Epidermal melanocyte (primary cell): ENCODE results near the gene TNFRSF4.
"Not testable (repeated sequence)": the region's sequence is repeated elsewhere in the genome, so short reads cannot be mapped to it uniquely, and the experiment has no call there.

Experiments used
- DNase-seq: peaks from one replicate; pipeline ENCODE4 v3.0.0; 2011; ENCODE audit warnings: low spot score; ENCODE audit not compliant: insufficient read length

The TNFRSF4 gene

GRCh38 chr1:1203561-1204424 is 10.2 kb downstream of the TNFRSF4 start:
- no peak for DNase-seq

- no peak for DNase-seq
Measured at GRCh38 chr1:1202831-1203560, 11.0 kb downstream of the TNFRSF4 start.

- no peak for DNase-seq
Measured at GRCh38 chr1:1200876-1201810, 12.8 kb downstream of the TNFRSF4 start.

- no peak for DNase-seq
Measured at GRCh38 chr1:1199961-1200875, 13.7 kb downstream of the TNFRSF4 start.

GRCh38 chr1:1199141-1199960 is 14.6 kb downstream of the TNFRSF4 start:
- DNase-seq: no peak

GRCh38 chr1:1198423-1199140 is 15.4 kb downstream of the TNFRSF4 start:
- no peak for DNase-seq

GRCh38 chr1:1197551-1198422 is 16.2 kb downstream of the TNFRSF4 start:
- peak; percentile 2 for DNase-seq

- DNase-seq: peak; percentile 11
Measured at GRCh38 chr1:1197188-1197500, 16.8 kb downstream of the TNFRSF4 start.

GRCh38 chr1:1196431-1197187 is 17.3 kb downstream of the TNFRSF4 start:
- DNase-seq: peak; percentile 8

GRCh38 chr1:1195726-1196125 is 18.2 kb downstream of the TNFRSF4 start:
- not testable (repeated sequence) for DNase-seq

GRCh38 chr1:1194723-1195122 is 19.2 kb downstream of the TNFRSF4 start:
- DNase-seq: no peak

GRCh38 chr1:1191734-1192133 is 22.2 kb downstream of the TNFRSF4 start:
- DNase-seq: no peak

GRCh38 chr1:1189111-1189510 is 24.8 kb downstream of the TNFRSF4 start:
- DNase-seq: no peak

- DNase-seq: peak; percentile 16
Measured at GRCh38 chr1:1187938-1188337, 26.0 kb downstream of the TNFRSF4 start.

- DNase-seq: no peak
Measured at GRCh38 chr1:1185101-1185765, 28.7 kb downstream of the TNFRSF4 start.

GRCh38 chr1:1183833-1184775 is 29.8 kb downstream of the TNFRSF4 start:
- peak; percentile 12 for DNase-seq
